BJ (cell line): ENCODE results near the gene FRMD4A. TPM values are rescaled to one million over a fixed set of nuclear protein-coding genes. Genes with fewer than 3 reads are reported as not detected.

ENCODE experiments used
- CTCF ChIA-PET: fragments of 350-600 bp; formaldehyde crosslinking; extraction: SDS; loops from one replicate; lab custom pipeline; 2021; ENCODE audit warnings: antibody characterized with exemption, inconsistent platforms; lab: Yijun Ruan, JAX
- POLR2A ChIA-PET: fragments of 300-600 bp; sonication (Branson Sonifier 250); formaldehyde crosslinking; extraction: SDS; loops from one replicate; lab custom pipeline; 2021; ENCODE audit warnings: antibody characterized with exemption; lab: Charles Lee
- DNase-seq: peaks from one replicate; pipeline ENCODE4 v3.0.0-alpha.2; 2011; ENCODE audit warnings: low read depth
- H3K27me3 ChIP-seq: 2 replicates; pipeline ENCODE4 v1.6.0; 2011; ENCODE audit warnings: low read length; ENCODE audit not compliant: control insufficient read depth, insufficient read depth
- H3K36me3 ChIP-seq: 2 replicates; pipeline ENCODE4 v1.5.1; 2011; ENCODE audit warnings: low read length; ENCODE audit not compliant: control insufficient read depth, insufficient read depth
- H3K4me3 ChIP-seq: 2 replicates; pipeline ENCODE4 v1.5.1; 2011; ENCODE audit warnings: low read depth, mild to moderate bottlenecking, control low read depth, low read length
- polyA plus RNA-seq: library from polyadenylated mRNA; depleted of rRNA; stranded (reverse); fragments of >200 nt; gene quantifications from 2 replicates; pipeline ENCODE4 v1.2.3, GENCODE V29; 2011
- TF ChIP-seq, protein P1 (sequence below): IDR thresholded peaks from 2 replicates; pipeline ENCODE4 v1.5.1; 2011; ENCODE audit warnings: low read depth, mild to moderate bottlenecking, control low read depth, inconsistent platforms, low read length, moderate library complexity; ENCODE audit not compliant: insufficient read depth

The FRMD4A gene
- polyA plus RNA-seq, 1 experiment = 31.6 TPM

DNA sequence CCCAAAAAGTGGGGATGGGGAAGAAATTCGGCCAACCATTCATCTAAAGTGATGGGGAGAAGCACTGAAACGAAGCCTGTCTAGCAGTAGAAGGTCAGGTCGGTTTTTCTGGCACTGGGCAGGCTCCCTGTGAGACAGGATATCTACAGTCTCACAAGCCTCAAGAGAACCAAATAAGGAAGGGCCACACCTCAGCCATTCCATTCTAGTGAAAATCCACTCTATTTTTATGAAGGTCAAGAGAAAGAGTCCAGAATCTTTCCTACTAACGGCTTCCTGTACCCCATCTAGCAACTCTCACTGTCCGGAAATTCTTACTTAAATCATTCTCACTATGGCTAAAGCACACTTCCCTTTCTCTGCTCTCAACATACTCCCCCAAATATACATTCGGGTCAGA, 476.9 kb downstream of the FRMD4A start:
- Histone ChIP-seq H3K27me3 (no peaks in the 10 kb centered on the region), H3K4me3 (no peak overlapping the region), H3K36me3 (no peaks in the 10 kb centered on the region)
- no peak for DNase-seq
- CTCF ChIA-PET = no interaction called here
- POLR2A ChIA-PET = no interaction called here
- TF ChIP-seq, protein P1, sequence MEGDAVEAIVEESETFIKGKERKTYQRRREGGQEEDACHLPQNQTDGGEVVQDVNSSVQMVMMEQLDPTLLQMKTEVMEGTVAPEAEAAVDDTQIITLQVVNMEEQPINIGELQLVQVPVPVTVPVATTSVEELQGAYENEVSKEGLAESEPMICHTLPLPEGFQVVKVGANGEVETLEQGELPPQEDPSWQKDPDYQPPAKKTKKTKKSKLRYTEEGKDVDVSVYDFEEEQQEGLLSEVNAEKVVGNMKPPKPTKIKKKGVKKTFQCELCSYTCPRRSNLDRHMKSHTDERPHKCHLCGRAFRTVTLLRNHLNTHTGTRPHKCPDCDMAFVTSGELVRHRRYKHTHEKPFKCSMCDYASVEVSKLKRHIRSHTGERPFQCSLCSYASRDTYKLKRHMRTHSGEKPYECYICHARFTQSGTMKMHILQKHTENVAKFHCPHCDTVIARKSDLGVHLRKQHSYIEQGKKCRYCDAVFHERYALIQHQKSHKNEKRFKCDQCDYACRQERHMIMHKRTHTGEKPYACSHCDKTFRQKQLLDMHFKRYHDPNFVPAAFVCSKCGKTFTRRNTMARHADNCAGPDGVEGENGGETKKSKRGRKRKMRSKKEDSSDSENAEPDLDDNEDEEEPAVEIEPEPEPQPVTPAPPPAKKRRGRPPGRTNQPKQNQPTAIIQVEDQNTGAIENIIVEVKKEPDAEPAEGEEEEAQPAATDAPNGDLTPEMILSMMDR = no peak

DNA sequence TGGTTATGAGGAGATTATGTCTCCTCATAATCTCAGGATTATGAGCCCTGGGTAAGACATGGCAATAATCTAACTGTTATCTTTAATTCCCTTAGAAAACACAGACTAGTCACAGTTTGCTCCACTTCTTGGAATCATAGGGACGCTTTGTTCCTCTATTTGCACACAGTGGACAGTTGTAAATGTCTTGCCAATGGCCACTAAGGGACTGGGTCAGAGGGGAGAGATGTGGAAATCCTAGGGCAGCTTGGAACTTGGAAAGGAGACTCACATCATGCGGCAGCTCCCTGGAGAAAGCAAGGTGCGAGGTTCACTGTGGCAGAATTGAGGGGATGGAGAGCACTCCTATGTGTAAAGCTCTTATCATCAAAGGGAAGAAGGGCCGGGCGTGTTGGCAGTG, 477.9 kb downstream of the FRMD4A start:
- H3K27me3 ChIP-seq = no peaks in the 10 kb centered on the region
- CTCF ChIA-PET = interaction anchor here (0.8 kb wide), 2 partner anchors 10 to 26 kb away, joined by 3 read pairs; no protein-coding TSS in a partner anchor
- POLR2A ChIA-PET = no interaction called here
- no peak for DNase-seq
- H3K36me3 ChIP-seq = no peaks in the 10 kb centered on the region
- no peak overlapping the region for H3K4me3 ChIP-seq
- TF ChIP-seq, protein P1 = no peak

DNA sequence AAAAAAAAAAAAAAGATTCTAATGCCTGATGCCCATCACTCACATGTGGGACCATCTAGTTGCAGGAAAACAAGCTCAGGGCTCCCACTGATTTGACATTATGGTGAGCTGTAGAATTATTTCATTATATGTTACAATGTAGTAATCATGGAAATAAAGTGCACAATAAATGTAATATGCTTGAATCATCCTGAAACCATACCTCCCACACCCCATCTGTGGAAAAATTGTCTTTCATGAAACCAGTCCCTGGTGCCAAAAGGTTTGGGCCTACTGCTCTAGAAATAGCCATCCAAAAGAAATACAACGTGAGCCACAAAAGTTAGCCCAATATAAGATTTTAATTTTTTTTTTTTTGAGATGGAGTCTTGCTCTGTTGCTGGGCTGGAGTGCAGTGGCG, 478.8 kb downstream of the FRMD4A start:
- H3K4me3 ChIP-seq = no peak overlapping the region
- H3K36me3 ChIP-seq = no peaks in the 10 kb centered on the region
- DNase-seq = no peak
- CTCF ChIA-PET = interaction anchor here (0.6 kb wide), 1 partner anchor 102 kb away, joined by 3 read pairs; no protein-coding TSS in a partner anchor
- H3K27me3 ChIP-seq = no peaks in the 10 kb centered on the region
- POLR2A ChIA-PET = no interaction called here
- TF ChIP-seq, protein P1 = no peak

DNA sequence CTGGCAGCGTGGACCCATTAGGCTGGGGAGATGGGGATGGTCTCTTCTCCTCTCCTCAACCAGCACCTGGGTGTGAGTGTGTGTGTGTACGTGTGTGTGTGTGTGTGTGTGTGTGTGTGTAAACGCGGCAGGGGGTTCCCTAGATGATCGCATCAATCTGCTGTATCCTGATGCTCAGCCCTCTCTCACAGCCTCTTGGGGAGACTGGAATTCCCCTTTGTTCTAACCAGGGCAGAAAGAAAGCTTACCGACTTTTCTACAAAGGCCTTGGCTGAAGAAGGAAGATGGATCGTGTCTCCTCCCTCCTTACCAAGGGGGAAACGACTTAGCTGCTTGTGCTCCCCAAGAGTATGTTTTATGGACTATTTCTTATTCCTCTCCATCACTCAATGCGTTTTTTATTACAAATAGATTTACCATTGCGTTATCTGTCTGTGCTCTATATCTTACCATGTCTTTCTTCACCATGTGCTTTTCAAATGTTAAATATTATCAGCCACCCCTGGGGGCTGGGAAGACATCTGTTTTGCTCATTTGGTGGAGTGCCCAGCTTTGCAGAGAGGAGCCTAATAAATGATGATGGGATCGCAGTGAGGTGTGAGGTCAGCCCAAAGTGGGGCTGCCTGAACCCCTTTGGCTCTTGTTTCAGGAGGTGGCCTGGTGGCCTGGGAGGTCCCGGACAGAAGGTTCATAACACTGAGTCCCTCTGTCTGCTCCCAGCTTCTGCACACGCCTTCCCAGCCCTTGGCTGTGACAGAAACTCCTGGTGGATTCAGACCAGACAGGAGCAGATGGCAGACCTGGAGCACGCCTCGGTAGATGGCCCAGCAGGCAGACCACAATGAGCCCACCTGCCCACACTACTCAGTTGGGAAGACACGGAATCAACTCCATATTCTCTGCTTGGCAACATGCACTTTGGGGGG, 481.9 kb downstream of the FRMD4A start:
- H3K27me3 ChIP-seq = no peaks in the 10 kb centered on the region
- H3K36me3 ChIP-seq = no peaks in the 10 kb centered on the region
- TF ChIP-seq, protein P1 = no peak
- POLR2A ChIA-PET = no interaction called here
- no peak overlapping the region for H3K4me3 ChIP-seq
- no peak for DNase-seq
- CTCF ChIA-PET = no interaction called here

DNA sequence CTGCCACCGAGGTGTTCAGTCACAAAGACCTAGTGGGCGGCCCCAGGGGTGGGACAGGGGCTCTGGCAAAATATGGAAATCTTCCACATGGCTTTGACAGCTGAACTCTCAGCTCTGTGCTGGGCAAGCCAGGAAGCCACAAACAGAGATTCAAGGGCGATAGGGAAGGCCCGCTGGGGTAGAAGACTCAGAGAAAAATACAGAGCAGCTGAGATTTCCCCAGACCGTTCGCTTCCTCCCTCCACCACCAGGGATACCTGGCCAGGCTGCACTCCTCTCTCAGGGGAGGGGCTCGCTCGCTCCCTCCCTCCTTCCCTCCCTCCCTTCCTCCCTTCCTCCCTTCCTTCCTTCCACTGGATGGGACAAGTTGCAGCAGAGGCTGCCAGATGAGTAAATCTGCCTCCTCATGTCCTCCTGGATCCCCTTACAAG, 483.5 kb downstream of the FRMD4A start:
- Histone ChIP-seq H3K36me3 (no peaks in the 10 kb centered on the region), H3K4me3 (no peak overlapping the region), H3K27me3 (no peaks in the 10 kb centered on the region)
- TF ChIP-seq, protein P1 = no peak
- POLR2A ChIA-PET = no interaction called here
- no peak for DNase-seq
- CTCF ChIA-PET = interaction anchor here (0.6 kb wide), 1 partner anchor 173 kb away, joined by 3 read pairs; no protein-coding TSS in a partner anchor
